Lung (tissue), 12 donors: ENCODE measurements around the gene AASDH. TPM values are rescaled to one million over a fixed set of nuclear protein-coding genes. Genes with fewer than 3 reads are reported as not detected.

ENCODE experiments used
- ATAC-seq: fragments of 200-7000 bp; cut with Tn5 transposase; one replicate; pipeline ENCODE4 v1.9.1; 2020; ENCODE audit warnings: moderate number of reproducible peaks; ENCODE audit not compliant: insufficient read depth, low FRiP score
- DNase-seq, 3 donors: peaks; one replicate each; pipeline ENCODE4 v3.0.0-alpha.2; 2013 to 2017
- H3K27ac ChIP-seq, 2 donors: one replicate each; pipeline ENCODE4 v1.5.1; 2013; ENCODE audit warnings: mild to moderate bottlenecking in 2 of 2, moderate library complexity in 2 of 2, control low read depth in 1 of 2, inconsistent platforms in 1 of 2, low read depth in 1 of 2, low read length in 1 of 2
- H3K27me3 ChIP-seq, 3 donors: one replicate each; pipeline ENCODE4 v1.5.1; 2013; ENCODE audit warnings: low read length in 2 of 3; ENCODE audit not compliant: control insufficient read depth in 3 of 3, insufficient read depth in 3 of 3
- H3K36me3 ChIP-seq, 4 donors: one replicate each; pipeline ENCODE4 v1.5.1; 2013; ENCODE audit warnings: low read length in 4 of 4, mild to moderate bottlenecking in 1 of 4, moderate library complexity in 1 of 4; ENCODE audit not compliant: control insufficient read depth in 4 of 4, insufficient read depth in 4 of 4
- H3K4me1 ChIP-seq, 5 donors: one replicate each; pipeline ENCODE4 v1.5.1; 2013; ENCODE audit warnings: low read length in 5 of 5, mild to moderate bottlenecking in 2 of 5, moderate library complexity in 1 of 5; ENCODE audit not compliant: control insufficient read depth in 5 of 5, insufficient read depth in 5 of 5
- H3K4me3 ChIP-seq: one replicate; pipeline ENCODE4 v1.5.1; 2013; ENCODE audit warnings: mild to moderate bottlenecking, control low read depth, moderate library complexity
- H3K9ac ChIP-seq, 2 donors: one replicate each; pipeline ENCODE4 v1.5.1; 2013; ENCODE audit warnings: low read length in 2 of 2, control low read depth in 1 of 2; ENCODE audit not compliant: insufficient read depth in 1 of 2
- H3K9me3 ChIP-seq, 4 donors: one replicate each; pipeline ENCODE4 v1.5.1; 2013; ENCODE audit warnings: low read length in 3 of 4, mild to moderate bottlenecking in 1 of 4, moderate library complexity in 1 of 4; ENCODE audit not compliant: control insufficient read depth in 4 of 4, insufficient read depth in 3 of 4
- WGBS, 2 donors: extraction: QIAGEN DNeasy Blood & Tissue Kit; methylation state at CpG; one replicate each; pipeline ENCODE4 v1.1.7; 2013; 5-methylcytosine and 5-hydroxymethylcytosine counted together
- polyA plus RNA-seq, 2 donors: library from polyadenylated mRNA; stranded (reverse); fragments of 200-250 nt; gene quantifications; one replicate each; pipeline ENCODE4 v1.2.1, GENCODE V29; 2013
- total RNA-seq, 2 donors: library from RNA; depleted of rRNA in 1 of 2; stranded (reverse); fragments of >200 nt in 1 of 2; gene quantifications; one replicate each; pipeline ENCODE4 v1.2.1, GENCODE V29; 2014 to 2021
- TF ChIP-seq, protein P1 (sequence below): IDR thresholded peaks from 2 replicates; pipeline ENCODE4 v1.5.1; 2012; ENCODE audit warnings: mild to moderate bottlenecking; ENCODE audit errors: control extremely low read depth, extremely low read depth
- donor health status: control.
- donor health status: control.
- donor health status: Bipolar disorder and iron deficiency.
- donor health status: healthy.
- donor health status: DM: yes; HTN: yes; CAD: no.

The AASDH gene
- total and polyA plus RNA-seq, 4 donors: 2.4 to 23.4 (median 7.2) TPM

DNA sequence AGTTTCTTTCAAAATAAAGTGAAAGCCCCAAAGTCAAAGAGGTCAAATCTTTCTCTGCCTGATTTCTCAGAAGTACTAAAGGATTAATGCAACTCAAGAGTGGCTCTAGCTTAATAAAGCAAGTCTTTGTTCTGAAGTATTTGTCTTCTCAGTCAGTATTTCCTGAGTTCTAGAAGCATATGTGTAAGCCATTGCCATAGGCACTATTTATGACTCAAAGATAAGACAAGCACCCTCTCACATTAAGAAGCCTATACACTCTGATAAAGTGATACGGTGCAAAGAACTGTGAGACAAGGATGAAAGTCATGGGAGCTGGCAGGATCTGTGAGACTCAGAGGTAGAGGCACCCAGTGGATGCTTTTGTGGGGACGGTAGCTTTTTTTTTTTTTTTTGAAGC, 60.9 kb downstream of the AASDH start:
- ATAC-seq: no peak
- WGBS, 2 donors: 64 to 85% methylated on average over 2 of the region's 2 CpGs
- H3K4me3 ChIP-seq: no peak overlapping the region

DNA sequence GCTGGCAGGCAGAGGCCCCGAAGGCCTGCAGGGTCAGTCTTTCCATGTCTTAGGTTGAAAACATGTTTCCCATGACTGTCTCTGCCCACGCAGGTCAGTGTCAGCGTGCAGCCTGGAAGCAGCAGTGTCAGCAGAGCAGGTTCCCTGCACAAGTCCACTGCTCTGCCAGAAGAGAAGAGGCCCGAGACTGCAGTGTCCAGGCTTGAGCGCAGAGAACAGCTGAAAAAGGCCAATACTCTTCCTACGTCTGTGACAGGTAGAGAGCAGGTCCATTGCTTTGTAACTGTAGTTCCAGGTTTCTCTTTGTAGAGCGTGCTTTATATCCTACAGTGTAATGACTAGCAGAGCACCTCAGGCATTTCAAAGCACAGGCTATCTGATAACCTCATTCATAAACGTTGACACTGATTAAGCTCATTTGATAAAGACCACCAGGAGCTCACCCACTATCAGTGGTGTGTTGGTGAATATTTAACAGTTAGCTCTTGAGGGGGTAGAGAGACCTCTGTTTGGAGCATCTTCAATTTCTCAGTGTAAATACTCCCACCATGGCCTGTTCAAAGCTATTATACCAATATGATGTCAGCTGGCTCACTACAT, 63.2 kb downstream of the AASDH start:
- WGBS, 2 donors: 86 to 92% methylated on average over 8 of the region's 8 CpGs
- ATAC-seq (no peak), DNase-seq (no peak)
- Histone ChIP-seq H3K9ac (no peak overlapping the region), H3K27ac (no peak overlapping the region), H3K4me3 (no peak overlapping the region), H3K4me1 (peaks cover 0 to 14% (median 2%) of the 10 kb centered on the region in 5 donors), H3K9me3 (no peaks in the 10 kb centered on the region), H3K27me3 (no peaks in the 10 kb centered on the region), H3K36me3 (peaks cover 0 to 5% (median 2%) of the 10 kb centered on the region in 4 donors)
- TF ChIP-seq, protein P1, sequence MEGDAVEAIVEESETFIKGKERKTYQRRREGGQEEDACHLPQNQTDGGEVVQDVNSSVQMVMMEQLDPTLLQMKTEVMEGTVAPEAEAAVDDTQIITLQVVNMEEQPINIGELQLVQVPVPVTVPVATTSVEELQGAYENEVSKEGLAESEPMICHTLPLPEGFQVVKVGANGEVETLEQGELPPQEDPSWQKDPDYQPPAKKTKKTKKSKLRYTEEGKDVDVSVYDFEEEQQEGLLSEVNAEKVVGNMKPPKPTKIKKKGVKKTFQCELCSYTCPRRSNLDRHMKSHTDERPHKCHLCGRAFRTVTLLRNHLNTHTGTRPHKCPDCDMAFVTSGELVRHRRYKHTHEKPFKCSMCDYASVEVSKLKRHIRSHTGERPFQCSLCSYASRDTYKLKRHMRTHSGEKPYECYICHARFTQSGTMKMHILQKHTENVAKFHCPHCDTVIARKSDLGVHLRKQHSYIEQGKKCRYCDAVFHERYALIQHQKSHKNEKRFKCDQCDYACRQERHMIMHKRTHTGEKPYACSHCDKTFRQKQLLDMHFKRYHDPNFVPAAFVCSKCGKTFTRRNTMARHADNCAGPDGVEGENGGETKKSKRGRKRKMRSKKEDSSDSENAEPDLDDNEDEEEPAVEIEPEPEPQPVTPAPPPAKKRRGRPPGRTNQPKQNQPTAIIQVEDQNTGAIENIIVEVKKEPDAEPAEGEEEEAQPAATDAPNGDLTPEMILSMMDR: no peak

More for the DNA sequence above, 60.9 kb downstream of the AASDH start:
- no peak overlapping the region for H3K27ac ChIP-seq
- peak in 2 of 3 donors; percentile 34 to 74 for DNase-seq
- TF ChIP-seq, protein P1: no peak
- H3K36me3 ChIP-seq: peaks cover 0 to 6% (median 2%) of the 10 kb centered on the region in 4 donors
- H3K9me3 ChIP-seq: no peaks in the 10 kb centered on the region
- no peak overlapping the region for H3K9ac ChIP-seq
- no peaks in the 10 kb centered on the region for H3K27me3 ChIP-seq
- H3K4me1 ChIP-seq: peaks cover 0 to 5% (median 0%) of the 10 kb centered on the region in 5 donors

DNA sequence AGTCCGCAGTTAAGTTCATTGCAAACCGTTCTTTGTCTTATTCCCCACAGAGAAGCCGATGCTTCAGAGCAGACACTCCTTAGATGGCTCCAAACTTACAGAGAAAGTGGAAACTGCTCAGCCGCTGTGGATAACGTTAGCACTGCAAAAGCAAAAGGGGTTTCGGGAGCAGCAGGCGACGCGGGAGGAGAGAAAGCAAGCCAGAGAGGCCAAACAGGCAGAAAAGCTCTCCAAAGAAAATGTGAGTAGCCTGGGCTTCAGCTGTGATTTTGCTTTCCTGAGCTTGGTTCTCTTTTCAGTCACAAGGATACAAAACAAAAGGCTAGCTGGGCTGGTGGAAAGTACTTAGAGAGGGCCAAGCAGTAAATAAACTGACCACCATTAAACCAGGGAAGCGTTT, 64.0 kb downstream of the AASDH start:
- H3K9ac ChIP-seq: no peak overlapping the region
- H3K27ac ChIP-seq: no peak overlapping the region
- H3K36me3 ChIP-seq: peaks cover 0 to 3% (median 2%) of the 10 kb centered on the region in 4 donors
- TF ChIP-seq, protein P1: no peak
- H3K27me3 ChIP-seq: no peaks in the 10 kb centered on the region
- H3K4me3 ChIP-seq: no peak overlapping the region
- DNase-seq (no peak), ATAC-seq (no peak)
- WGBS, 2 donors: 88 to 95% methylated on average over 10 of the region's 10 CpGs
- H3K4me1 ChIP-seq: peaks cover 0 to 21% (median 5%) of the 10 kb centered on the region in 5 donors
- no peaks in the 10 kb centered on the region for H3K9me3 ChIP-seq
